SJSA1 (cell line): ENCODE results near the gene RHOU. TPM values are rescaled to one million over a fixed set of nuclear protein-coding genes. Genes with fewer than 3 reads are reported as not detected.

ENCODE experiments used
- DNase-seq, 2 experiments: peaks; one replicate each; pipeline ENCODE4 v3.0.0-alpha.2; 2015 to 2020; ENCODE audit warnings: low spot score in 2 of 2, low read depth in 1 of 2
- H3K27ac ChIP-seq: fragments of 250-450 bp; sonication (Bioruptor Pico); 2 replicates; pipeline ENCODE4 v1.5.1; 2020; ENCODE audit warnings: mild to moderate bottlenecking, moderate library complexity
- H3K27me3 ChIP-seq: fragments of 250-450 bp; sonication (Bioruptor Pico); replicated peaks from 2 replicates; pipeline ENCODE4 v1.5.1; 2020; ENCODE audit warnings: mild to moderate bottlenecking, moderate library complexity
- H3K36me3 ChIP-seq: fragments of 250-450 bp; sonication (Bioruptor Pico); 2 replicates; pipeline ENCODE4 v1.5.1; 2020; ENCODE audit warnings: mild to moderate bottlenecking
- H3K4me1 ChIP-seq: fragments of 250-450 bp; sonication (Bioruptor Pico); replicated peaks from 2 replicates; pipeline ENCODE4 v1.6.1; 2021; ENCODE audit warnings: mild to moderate bottlenecking
- H3K4me3 ChIP-seq: fragments of 250-450 bp; sonication (Bioruptor Pico); 2 replicates; pipeline ENCODE4 v1.5.1; 2020; ENCODE audit warnings: mild to moderate bottlenecking
- H3K9me3 ChIP-seq: fragments of 250-450 bp; sonication (Bioruptor Pico); replicated peaks from 2 replicates; pipeline ENCODE4 v1.5.1; 2020; ENCODE audit warnings: mild to moderate bottlenecking
- total RNA-seq: library from RNA; depleted of rRNA; stranded (reverse); fragments of >200 nt; shearing (Covaris generic); gene quantifications from 2 replicates; pipeline ENCODE4 v1.2.3, GENCODE V29; 2014; rRNA removed

The RHOU gene
- total RNA-seq, 1 experiment from 2014 or later, result 17.7 TPM

DNA sequence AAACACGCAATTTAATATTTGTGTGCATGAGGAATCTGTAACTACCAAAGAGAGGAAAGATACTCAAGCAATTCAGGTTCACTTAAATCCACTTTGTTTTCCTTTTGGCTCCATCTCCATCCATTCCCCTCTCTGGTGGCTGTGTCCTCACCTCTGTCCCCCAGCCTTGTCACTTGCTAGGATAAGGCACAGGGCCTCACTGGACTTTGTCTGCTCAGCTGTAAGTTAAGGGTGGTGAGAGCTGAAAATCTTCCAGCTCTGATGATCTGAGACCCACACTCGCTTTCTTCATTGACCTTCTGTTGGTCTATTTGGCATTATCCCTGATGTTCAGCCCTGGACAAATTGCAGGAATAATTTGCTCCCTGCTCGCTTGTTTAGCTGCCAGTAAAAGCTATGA, 56.5 kb downstream of the RHOU start:
- no peak overlapping the region for H3K27ac ChIP-seq
- H3K27me3 ChIP-seq, result no peaks in the 10 kb centered on the region
- no peaks in the 10 kb centered on the region for H3K9me3 ChIP-seq

DNA sequence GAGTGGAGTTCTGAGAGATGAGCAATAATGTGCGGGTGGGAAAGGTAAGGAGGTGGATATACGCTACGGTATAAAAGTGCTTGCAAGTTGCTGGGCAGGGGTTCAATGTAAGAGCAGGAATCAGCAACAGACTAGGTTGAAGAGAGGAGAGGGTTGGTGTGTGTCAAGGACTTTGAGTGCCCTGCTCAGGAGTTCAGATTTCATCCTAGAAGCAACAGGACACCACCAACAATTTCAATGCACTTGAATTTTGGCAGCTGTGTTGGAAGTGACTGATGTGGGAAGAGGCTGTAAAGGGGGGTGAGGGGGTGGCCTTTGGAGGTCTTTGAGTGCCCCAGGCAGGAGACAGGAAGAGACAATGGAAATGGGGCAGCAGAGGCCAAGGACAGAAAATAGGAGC, 57.3 kb downstream of the RHOU start:
- no peaks in the 10 kb centered on the region for H3K4me1 ChIP-seq
- H3K4me3 ChIP-seq, result no peak overlapping the region
- no peak overlapping the region for H3K27ac ChIP-seq
- H3K36me3 ChIP-seq, result no peaks in the 10 kb centered on the region
- DNase-seq, result no peak
- no peaks in the 10 kb centered on the region for H3K27me3 ChIP-seq
- no peaks in the 10 kb centered on the region for H3K9me3 ChIP-seq

More for the DNA sequence above, 56.5 kb downstream of the RHOU start:
- no peak for DNase-seq
- Histone ChIP-seq H3K4me1 (no peaks in the 10 kb centered on the region), H3K4me3 (no peak overlapping the region), H3K36me3 (no peaks in the 10 kb centered on the region)

DNA sequence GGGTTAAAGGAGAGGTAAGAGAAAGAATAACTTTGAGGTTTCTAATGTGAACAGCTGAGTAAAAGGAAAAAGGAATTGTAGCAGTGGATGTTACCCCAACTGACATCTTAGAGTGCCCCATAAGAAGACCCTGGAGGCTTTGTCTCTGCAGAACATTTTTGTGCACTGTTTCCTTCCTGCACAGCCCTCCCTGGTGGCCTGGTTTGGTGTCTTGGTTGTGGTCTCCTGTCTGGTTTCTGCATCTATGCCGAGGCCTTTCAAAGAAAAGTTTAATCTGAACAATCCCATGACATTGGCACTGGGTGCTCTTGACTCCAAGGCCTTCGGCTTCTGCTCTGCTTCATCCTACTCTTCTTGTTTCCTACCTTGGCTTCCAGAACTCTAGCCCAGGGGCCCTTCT, 57.8 kb downstream of the RHOU start:
- DNase-seq, result no peak
- Histone ChIP-seq H3K27me3 (no peaks in the 10 kb centered on the region), H3K9me3 (no peaks in the 10 kb centered on the region), H3K4me3 (no peak overlapping the region), H3K4me1 (no peaks in the 10 kb centered on the region), H3K36me3 (no peaks in the 10 kb centered on the region), H3K27ac (no peak overlapping the region)

DNA sequence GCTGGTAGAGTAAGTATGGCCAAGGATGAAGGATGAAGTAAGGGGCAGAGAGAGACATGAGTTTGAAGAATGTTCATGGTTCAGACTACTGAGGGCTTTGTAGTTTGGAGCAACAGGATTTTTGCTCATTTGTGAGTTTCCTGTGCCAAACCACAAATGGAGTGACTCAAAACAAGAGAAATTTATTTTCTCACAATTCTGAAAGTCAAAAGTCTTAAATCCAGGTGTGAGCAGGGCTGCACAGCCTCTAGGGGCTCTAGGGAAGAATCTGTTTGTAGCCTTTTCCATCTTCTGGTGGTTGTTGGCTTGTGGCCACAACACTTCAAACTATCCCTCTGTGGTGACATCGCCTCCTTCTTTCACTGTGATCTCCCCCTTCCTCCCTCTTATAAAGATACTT, 58.9 kb downstream of the RHOU start:
- no peak for DNase-seq
- Histone ChIP-seq H3K4me3 (no peak overlapping the region), H3K27me3 (no peaks in the 10 kb centered on the region), H3K9me3 (no peaks in the 10 kb centered on the region), H3K27ac (no peak overlapping the region), H3K4me1 (no peaks in the 10 kb centered on the region), H3K36me3 (no peaks in the 10 kb centered on the region)

DNA sequence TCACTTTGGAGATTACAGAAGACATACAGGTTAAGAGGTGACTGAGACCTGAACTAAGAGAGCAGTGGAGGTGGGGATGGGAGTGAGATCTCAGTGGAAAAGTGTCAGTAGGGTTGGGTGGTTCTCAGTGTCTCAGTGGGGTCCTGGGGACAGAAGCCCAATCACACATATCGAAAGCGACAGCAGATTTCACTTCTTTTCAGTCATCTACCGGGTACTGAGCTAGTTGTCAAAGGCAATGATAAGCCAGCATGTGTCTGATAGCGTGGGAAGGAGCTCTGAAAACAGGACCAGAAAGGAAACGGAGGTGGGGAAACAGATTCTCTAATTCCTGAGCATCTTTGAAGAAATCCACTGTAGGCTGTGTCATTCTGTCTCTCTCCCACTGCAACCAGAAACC, 59.5 kb downstream of the RHOU start:
- Histone ChIP-seq H3K36me3 (no peaks in the 10 kb centered on the region), H3K27me3 (no peaks in the 10 kb centered on the region), H3K4me3 (no peak overlapping the region), H3K9me3 (no peaks in the 10 kb centered on the region), H3K4me1 (no peaks in the 10 kb centered on the region), H3K27ac (no peak overlapping the region)
- DNase-seq, result no peak

DNA sequence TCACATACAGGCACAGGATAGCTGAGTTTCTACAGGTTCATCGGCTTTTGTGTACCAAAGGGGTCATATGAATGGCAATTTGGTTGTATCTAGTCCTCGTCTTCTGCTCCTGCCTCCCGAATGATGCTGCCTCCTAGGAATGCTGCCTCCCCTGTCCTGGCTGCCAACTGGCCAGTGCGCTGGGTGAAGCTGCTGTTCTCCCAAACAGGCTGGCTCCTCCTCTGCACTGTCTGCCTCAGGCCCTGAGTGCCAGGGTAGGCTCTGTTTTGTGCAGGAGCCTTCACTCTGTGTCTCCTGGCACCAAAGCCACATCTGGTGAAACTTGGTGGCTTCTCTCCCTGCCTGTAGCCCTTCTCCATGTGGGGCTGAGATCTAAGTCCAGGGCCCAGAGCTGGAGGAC, 60.3 kb downstream of the RHOU start:
- no peak for DNase-seq
- H3K9me3 ChIP-seq, result no peaks in the 10 kb centered on the region
- H3K27ac ChIP-seq, result no peak overlapping the region
- H3K4me3 ChIP-seq, result no peak overlapping the region
- H3K27me3 ChIP-seq, result no peaks in the 10 kb centered on the region; the same call in 1 of the 2 replicates
- no peaks in the 10 kb centered on the region for H3K36me3 ChIP-seq
- no peaks in the 10 kb centered on the region for H3K4me1 ChIP-seq

Other genes with a start within 250 kb of the RHOU start
- 25.0 and 36.4 TPM in 2 replicates for gene RNF187, start 248.1 kb upstream of the RHOU start, total RNA-seq